HAP-1 (cell line): ENCODE data around the gene SLC15A2.
A peak's percentile ranks its signal among the peaks of the same experiment; 100 is the strongest.
"Not testable (repeated sequence)": the region's sequence is repeated elsewhere in the genome, so short reads cannot be mapped to it uniquely, and the experiment has no call there.

Experiments used
- DNase-seq, 2 experiments: peaks; one replicate each; pipeline ENCODE4 v3.0.0-alpha.2; 2016 to 2020; ENCODE audit warnings: low spot score in 2 of 2
- H3K27me3 ChIP-seq: fragments of 250-450 bp; sonication (Bioruptor Pico); 2 replicates; pipeline ENCODE4 v1.5.1; 2020; ENCODE audit warnings: low read depth, mild to moderate bottlenecking, moderate library complexity
- H3K36me3 ChIP-seq: fragments of 250-450 bp; sonication (Bioruptor Pico); replicated peaks from 2 replicates; pipeline ENCODE4 v1.5.1; 2020; ENCODE audit warnings: mild to moderate bottlenecking
- H3K4me1 ChIP-seq: fragments of 250-450 bp; sonication (Bioruptor Pico); 2 replicates; pipeline ENCODE4 v1.5.1; 2020; ENCODE audit warnings: mild to moderate bottlenecking
- H3K4me3 ChIP-seq: fragments of 250-450 bp; sonication (Bioruptor Pico); 2 replicates; pipeline ENCODE4 v1.5.1; 2020; ENCODE audit warnings: mild to moderate bottlenecking, moderate library complexity
- H3K9me3 ChIP-seq: fragments of 250-450 bp; sonication (Bioruptor Pico); 2 replicates; pipeline ENCODE4 v1.5.1; 2020; ENCODE audit warnings: mild to moderate bottlenecking, moderate library complexity
- in situ Hi-C: fragments of 300-500 bp; cut with MboI; formaldehyde crosslinking; loops from 3 replicates; pipeline ENCODE4 v1.14.3; 2020; ENCODE audit warnings: low sequenced_read_pairs, inconsistent platforms, mixed read lengths

SLC15A2 gene

DNA sequence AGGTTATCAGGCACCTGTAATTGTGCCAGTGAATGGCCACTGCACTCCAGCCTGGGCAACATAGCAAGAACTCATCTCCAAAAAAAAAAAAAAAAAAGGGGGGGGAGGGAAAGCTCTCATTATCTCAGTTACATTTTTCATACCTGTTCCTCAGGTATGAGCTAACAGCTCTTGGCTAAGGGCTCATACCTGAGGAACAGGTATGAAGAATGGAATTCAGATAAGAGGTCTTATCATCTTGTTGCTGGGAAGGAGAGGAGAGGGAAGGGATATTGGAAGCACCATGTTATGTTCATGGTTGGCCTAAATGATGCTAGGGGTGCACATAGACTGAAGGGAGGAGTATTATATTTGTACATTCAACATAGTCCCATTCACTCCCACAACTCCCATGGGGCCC is 2.6 kb downstream of the SLC15A2 start:
- Histone ChIP-seq H3K4me3 (no peak overlapping the region), H3K4me1 (no peaks in the 10 kb centered on the region), H3K36me3 (no peaks in the 10 kb centered on the region), H3K27me3 (no peaks in the 10 kb centered on the region), H3K9me3 (no peaks in the 10 kb centered on the region)
- in situ Hi-C loops: no loop called here
- DNase-seq: no peak

DNA sequence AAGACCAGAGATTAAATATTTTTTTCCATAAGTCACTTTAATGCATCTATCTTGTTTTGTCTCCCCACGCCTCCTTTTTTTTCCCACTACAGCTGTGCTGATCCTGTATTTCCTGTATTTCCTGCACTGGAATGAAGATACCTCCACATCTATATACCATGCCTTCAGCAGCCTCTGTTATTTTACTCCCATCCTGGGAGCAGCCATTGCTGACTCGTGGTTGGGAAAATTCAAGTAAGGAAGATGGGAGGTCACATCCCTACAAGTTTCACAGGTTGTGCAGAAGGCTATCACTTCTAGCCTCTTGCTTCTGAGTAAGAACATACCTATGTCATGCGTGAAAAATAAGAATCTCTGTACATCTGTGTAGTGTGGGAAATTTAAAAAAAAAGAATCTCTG is 3.1 kb downstream of the SLC15A2 start:
- H3K4me1 ChIP-seq: no peaks in the 10 kb centered on the region
- DNase-seq: no peak
- in situ Hi-C loops: no loop called here
- no peak overlapping the region for H3K4me3 ChIP-seq
- H3K9me3 ChIP-seq: no peaks in the 10 kb centered on the region
- no peaks in the 10 kb centered on the region for H3K27me3 ChIP-seq
- no peaks in the 10 kb centered on the region for H3K36me3 ChIP-seq

DNA sequence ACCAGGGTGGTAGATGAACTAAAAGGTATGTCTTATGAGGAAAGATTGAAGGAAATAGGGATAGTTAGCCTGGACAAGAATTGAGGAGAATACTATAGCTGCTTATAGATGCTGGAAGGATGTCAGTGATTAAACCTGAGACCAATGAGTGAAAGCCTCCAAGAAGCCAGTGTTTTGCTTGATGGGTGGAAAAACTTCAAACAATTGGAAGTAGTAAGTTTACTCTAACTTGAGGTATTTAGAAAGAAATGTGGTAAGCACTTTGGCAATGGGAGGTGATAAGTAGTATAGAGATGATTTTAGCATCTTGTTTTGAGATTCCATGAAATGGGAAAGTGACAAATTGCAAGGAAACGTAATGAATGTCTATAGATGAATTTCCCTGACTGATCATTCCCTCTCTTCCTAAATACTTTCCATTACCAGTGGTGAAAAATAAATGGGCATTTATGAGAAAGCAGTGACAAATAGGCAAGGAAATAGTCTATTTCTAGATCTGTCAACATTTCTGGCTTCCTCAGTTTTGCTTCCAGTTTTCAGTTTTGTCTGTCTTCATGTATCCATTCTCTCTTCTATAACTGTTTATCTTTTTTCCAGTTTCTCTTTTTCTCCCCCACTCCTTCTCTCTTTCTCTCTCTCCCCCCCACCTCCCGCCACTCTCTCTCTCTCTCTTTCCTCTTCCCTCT is 19.2 kb downstream of the SLC15A2 start:
- no peaks in the 10 kb centered on the region for H3K27me3 ChIP-seq
- H3K4me3 ChIP-seq: no peak overlapping the region
- H3K4me1 ChIP-seq: no peaks in the 10 kb centered on the region
- H3K36me3 ChIP-seq: no peaks in the 10 kb centered on the region
- in situ Hi-C loops: no loop called here
- DNase-seq: no peak
- H3K9me3 ChIP-seq: no peaks in the 10 kb centered on the region

DNA sequence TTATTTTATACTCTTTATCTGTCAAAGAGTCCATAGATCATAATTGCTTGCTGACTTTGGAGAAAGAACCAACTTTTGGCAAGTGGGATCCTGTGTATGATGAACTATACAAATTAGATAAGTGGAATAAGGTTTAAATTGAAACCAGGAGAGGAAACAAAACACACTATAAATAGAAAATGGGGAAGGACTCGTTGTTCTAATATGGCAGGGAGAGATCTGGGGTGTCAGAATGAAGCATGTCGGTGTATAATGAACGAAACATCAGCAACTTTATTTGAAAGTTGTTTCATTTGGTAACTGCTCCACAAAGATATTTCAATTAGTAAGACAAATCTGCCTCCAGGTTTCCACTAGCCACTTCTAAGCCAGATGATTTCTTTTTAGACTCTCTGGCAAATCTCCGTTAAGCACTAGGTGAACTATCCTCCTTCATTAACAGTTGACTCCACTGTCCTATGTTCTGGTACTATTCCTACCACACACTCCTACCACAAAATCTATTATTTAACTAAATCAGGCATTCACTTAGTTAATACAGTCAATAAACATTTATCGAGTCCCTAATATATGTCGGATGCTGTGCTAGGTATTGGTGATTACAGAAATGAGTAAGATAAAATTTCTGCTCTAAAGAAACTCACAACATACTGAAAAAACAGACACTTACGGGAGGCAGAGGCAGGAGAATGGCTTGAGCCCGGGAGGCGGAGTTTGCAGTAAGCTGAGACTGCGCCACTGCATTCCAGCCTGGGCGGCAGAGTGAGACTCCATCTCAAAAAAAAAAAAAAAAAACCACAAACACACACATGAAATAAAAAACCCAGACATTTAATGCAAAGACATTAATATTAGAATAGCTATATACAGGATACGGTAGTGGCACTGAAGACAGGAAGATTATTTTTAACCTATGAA is 20.1 kb downstream of the SLC15A2 start:
- in situ Hi-C loops: no loop called here
- no peaks in the 10 kb centered on the region for H3K27me3 ChIP-seq
- no peaks in the 10 kb centered on the region for H3K9me3 ChIP-seq
- H3K4me1 ChIP-seq: no peaks in the 10 kb centered on the region
- no peak overlapping the region for H3K4me3 ChIP-seq
- DNase-seq: no peak
- H3K36me3 ChIP-seq: no peaks in the 10 kb centered on the region

DNA sequence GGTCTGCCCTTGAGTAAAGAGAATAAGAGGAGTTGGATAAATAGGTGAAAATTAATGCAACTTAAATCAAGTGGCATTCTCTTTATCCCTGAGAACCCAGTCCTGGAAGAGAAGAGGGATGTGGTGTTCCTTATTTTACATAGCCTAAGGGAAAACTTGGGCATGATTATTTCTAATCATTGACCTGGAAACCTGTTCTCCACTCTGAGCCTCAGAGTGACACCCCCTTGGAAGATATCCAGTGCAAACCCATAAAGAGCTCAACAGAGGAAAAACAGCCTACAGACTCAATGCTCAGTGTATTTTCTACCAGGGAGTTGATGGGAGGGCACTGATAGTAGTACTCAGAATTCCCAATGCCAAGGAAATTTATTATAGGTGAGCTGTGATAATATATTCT is 22.0 kb downstream of the SLC15A2 start:
- H3K9me3 ChIP-seq: no peaks in the 10 kb centered on the region
- in situ Hi-C loops: no loop called here
- H3K4me3 ChIP-seq: no peak overlapping the region
- no peak for DNase-seq
- H3K4me1 ChIP-seq: no peaks in the 10 kb centered on the region
- H3K27me3 ChIP-seq: no peaks in the 10 kb centered on the region
- no peaks in the 10 kb centered on the region for H3K36me3 ChIP-seq

DNA sequence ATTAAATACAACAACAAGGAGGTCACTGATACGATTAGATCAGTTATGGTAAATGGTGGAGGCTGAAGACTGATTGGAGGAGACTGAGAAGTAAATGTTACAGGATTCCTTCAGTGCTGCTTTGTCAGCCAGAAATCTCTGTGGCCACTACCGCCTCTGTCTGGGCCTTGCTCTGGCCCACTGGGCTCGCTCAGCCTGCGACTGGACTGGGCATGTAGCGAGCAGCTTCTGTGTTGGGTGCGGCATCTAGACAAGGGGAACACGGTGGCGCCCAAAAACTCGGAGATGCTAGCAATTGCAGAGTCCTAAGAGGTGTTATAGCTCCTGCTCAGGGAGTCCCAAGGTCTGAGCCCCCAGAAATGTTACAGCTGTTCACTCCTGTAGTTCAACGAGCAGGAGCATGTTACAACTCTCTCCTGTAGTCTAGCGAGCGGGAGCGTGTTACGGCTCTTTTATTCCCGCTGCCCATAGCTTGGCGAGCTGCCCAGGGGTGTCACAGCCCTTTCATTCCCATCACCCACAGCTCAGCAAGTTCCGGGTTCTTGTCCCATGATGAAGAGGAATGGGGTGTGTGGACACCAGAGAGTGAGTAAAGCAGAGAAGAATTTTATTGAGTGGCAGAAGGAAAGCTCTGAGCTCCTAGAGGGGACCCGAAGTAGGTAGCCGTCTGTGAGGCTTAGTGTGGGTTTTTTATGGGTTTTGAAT is 24.7 kb downstream of the SLC15A2 start:
- Histone ChIP-seq H3K27me3 (no peaks in the 10 kb centered on the region), H3K4me3 (no peak overlapping the region), H3K4me1 (no peaks in the 10 kb centered on the region), H3K9me3 (no peaks in the 10 kb centered on the region), H3K36me3 (no peaks in the 10 kb centered on the region)
- no peak for DNase-seq
- in situ Hi-C loops: no loop called here

DNA sequence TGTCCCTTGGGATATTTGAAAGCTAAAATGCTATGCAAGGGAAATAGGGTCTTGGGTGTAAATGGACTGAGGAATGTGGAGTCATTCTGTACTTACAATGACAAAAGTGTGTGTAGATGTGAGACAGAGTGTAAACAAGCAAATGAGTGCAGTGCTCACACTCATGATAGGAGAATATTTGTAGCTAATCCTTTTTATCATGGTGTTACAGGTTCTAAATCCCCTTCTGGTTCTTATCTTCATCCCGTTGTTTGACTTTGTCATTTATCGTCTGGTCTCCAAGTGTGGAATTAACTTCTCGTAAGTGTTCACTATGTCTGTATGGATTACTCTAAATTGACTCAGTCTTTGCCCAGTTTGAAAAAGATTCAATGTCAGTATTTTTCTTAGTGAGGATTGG is 30.5 kb downstream of the SLC15A2 start:
- no peaks in the 10 kb centered on the region for H3K4me1 ChIP-seq
- no peaks in the 10 kb centered on the region for H3K27me3 ChIP-seq
- in situ Hi-C loops: no loop called here

DNA sequence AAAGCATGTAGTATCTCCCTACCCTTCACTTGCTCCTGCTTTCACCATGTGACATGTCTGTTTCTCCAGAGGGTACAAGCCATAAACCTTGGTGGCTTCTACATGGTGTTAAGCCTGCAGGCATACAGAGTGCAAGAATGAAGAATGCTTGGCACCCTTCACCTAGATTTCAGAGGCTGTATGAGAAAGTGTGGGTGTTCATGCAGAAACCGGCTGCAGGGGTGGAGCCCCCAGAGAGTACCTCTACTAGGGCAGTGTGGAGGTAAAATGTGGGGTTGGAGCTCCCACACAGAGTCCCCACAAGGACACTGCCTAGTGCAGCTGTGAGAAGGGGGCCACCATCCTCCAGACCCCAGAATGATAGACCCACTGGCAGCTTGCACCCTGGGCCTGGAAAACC is 32.2 kb downstream of the SLC15A2 start:
- H3K36me3 ChIP-seq: no peaks in the 10 kb centered on the region

More for the DNA sequence above, 30.5 kb downstream of the SLC15A2 start:
- H3K9me3 ChIP-seq: no peaks in the 10 kb centered on the region
- no peaks in the 10 kb centered on the region for H3K36me3 ChIP-seq
- no peak overlapping the region for H3K4me3 ChIP-seq
- no peak for DNase-seq

DNA sequence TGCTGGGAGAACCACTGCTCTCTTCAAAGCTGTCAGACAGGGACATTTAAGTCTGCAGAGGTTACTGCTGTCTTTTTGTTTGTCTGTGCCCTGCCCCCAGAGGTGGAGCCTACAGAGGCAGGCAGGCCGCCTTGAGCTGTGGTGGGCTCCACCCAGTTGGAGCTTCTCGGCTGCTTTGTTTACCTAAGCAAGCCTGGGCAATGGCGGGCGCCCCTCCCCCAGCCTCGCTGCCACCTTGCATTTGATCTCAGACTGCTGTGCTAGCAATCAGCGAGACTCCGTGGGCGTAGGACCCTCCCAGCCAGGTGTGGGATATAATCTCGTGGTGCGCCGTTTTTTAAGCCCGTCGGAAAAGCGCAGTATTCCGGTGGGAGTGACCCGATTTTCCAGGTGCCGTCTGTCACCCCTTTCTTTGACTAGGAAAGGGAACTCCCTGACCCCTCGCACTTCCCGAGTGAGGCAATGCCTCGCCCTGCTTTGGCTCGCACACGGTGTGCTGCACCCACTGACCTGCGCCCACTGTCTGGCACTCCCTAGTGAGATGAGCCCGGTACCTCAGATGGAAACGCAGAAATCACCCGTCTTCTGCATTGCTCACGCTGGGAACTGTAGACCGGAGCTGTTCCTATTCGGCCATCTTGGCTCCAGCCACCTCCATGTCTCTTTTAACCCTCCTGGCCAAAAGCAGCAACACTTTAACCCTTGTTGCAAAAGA is 44.1 kb downstream of the SLC15A2 start:
- in situ Hi-C loops, H3K9me3 ChIP-seq, H3K27me3 ChIP-seq, H3K36me3 ChIP-seq, H3K4me3 ChIP-seq, H3K4me1 ChIP-seq: not testable (repeated sequence)
- DNase-seq: peak in 1 of 2 experiments; percentile 10

More for the DNA sequence above, 32.2 kb downstream of the SLC15A2 start:
- Histone ChIP-seq H3K4me3 (no peak overlapping the region), H3K9me3 (no peaks in the 10 kb centered on the region), H3K4me1 (no peaks in the 10 kb centered on the region), H3K27me3 (no peaks in the 10 kb centered on the region)
- no peak for DNase-seq
- in situ Hi-C loops: no loop called here

DNA sequence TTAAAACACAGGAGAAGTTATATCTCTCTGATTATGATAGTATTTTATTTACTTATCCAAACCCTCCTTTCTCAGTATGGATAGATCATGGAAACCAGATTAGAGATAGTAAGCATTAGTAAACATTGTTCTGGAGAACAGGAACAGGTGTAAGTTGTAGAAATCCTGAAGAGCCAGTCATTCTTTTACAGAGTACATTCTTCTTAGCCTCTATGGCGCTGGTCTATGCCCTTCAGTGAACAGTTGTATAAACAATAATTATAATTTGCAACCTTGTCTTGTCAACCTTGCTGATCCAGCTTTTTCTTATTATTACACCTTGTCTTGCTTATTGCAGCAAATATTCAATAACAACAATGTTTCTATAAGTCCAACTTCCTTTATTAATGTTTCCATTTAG is 47.4 kb downstream of the SLC15A2 start:
- Histone ChIP-seq H3K4me1 (no peaks in the 10 kb centered on the region), H3K36me3 (no peaks in the 10 kb centered on the region), H3K27me3 (no peaks in the 10 kb centered on the region), H3K4me3 (no peak overlapping the region), H3K9me3 (no peaks in the 10 kb centered on the region)
- in situ Hi-C loops: no loop called here
- DNase-seq: no peak

DNA sequence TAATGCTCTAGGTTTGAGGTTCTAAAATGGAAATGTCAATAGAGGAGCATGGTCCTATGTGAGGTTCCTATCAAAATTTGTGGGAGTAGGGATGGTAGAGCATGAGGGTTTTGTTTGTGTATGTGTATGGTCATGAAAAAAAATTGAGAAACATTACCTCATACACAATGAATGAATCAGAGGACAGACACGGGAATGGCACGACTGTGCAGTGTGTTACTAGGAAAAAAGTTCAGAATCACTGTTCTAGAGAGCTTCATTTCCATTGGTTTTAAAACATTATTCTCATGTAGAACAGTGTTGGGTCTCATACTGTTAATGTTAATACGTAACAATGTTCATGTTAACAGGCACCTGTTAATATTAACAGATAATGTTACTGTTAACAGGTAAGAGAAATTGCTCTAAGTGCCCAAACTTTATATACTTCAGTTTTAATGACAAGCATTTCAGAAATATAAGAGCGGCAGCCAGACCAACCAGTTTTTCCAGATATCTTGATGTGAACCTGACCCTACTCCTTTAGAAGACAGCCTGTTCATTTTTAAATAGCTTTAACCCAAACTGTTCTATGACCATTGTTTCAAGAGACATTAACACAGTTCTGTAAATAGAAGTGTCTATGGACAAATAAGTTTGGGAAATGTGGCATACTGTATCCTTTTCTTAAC is 48.0 kb downstream of the SLC15A2 start:
- DNase-seq: no peak
- no peak overlapping the region for H3K4me3 ChIP-seq
- in situ Hi-C loops: no loop called here
- H3K4me1 ChIP-seq: no peaks in the 10 kb centered on the region
- H3K36me3 ChIP-seq: no peaks in the 10 kb centered on the region
- H3K27me3 ChIP-seq: no peaks in the 10 kb centered on the region
- no peaks in the 10 kb centered on the region for H3K9me3 ChIP-seq

DNA sequence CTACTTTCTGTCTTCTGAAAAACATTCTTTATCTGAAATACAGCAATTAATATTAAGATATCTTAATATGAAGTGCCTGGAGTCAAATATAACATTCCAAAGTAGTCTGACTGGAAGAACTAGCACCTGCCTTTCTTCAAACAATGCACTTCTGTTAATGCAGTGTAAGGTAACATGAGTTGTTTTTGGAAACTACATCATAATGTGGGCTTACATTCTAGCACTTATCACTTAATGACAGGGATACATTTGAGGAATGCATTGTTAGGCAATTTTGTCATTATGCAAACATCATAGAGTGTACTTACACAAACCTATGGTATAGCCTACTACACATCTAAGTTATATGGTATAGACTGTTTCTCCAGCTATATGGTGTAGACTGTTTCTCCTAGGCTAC is 49.2 kb downstream of the SLC15A2 start:
- no peak for DNase-seq
- no peaks in the 10 kb centered on the region for H3K9me3 ChIP-seq
- H3K36me3 ChIP-seq: no peaks in the 10 kb centered on the region
- in situ Hi-C loops: no loop called here
- H3K4me3 ChIP-seq: no peak overlapping the region
- H3K4me1 ChIP-seq: no peaks in the 10 kb centered on the region
- no peaks in the 10 kb centered on the region for H3K27me3 ChIP-seq

DNA sequence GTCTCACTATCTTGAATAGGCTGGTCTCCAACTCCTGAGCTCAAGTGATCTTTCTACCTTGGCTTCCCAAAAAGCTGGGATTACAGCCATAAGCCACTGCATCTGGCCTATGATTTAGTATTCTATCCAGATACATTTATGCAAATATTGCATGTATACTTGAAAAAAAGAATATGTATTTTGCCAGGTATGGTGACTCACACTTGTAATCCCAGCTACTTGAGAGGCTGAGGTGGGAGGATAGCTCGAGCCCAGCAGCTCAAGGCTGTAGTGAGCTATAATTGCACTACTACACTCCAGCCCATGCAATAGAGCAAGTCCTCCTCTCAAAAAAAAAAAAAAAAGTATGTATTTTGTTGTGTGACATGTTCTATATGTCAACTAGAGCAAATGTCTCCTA is 54.4 kb downstream of the SLC15A2 start:
- Histone ChIP-seq H3K36me3 (no peaks in the 10 kb centered on the region), H3K9me3 (no peaks in the 10 kb centered on the region), H3K4me1 (no peaks in the 10 kb centered on the region), H3K4me3 (no peak overlapping the region), H3K27me3 (no peaks in the 10 kb centered on the region)
- in situ Hi-C loops: no loop called here
- DNase-seq: no peak
